ENCODE measurements around the gene ACSS2.

Gene ACSS2

DNA sequence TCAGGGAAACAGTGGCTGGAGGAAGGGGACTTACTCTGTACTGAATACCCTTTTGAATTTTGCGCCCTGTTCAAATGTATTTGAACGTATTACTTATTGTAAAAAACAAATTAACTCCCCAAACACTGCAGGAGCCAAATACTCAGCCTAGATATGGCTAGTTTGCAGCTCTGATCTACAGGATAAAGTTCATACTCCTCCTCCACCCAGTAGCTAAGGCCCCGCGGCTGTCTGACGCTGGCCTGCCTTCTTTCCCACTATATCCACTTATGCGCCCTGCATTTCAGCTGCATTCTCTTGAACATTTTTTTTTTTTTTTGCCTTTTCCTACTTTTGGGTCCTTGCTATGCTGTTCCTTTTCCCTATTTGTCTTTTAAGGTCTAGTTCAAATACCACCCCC is 72.7 kb downstream of the ACSS2 start:
- no peak for DNase-seq (ENCODE audit: low read depth, low spot score)
- H3K4me3 ChIP-seq (ENCODE audit: low read depth, low read length), result no peak overlapping the region
- TF ChIP-seq, protein P1, sequence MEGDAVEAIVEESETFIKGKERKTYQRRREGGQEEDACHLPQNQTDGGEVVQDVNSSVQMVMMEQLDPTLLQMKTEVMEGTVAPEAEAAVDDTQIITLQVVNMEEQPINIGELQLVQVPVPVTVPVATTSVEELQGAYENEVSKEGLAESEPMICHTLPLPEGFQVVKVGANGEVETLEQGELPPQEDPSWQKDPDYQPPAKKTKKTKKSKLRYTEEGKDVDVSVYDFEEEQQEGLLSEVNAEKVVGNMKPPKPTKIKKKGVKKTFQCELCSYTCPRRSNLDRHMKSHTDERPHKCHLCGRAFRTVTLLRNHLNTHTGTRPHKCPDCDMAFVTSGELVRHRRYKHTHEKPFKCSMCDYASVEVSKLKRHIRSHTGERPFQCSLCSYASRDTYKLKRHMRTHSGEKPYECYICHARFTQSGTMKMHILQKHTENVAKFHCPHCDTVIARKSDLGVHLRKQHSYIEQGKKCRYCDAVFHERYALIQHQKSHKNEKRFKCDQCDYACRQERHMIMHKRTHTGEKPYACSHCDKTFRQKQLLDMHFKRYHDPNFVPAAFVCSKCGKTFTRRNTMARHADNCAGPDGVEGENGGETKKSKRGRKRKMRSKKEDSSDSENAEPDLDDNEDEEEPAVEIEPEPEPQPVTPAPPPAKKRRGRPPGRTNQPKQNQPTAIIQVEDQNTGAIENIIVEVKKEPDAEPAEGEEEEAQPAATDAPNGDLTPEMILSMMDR (IDR thresholded peaks at IDR 0.05; ENCODE audit: insufficient read depth, low read length, missing control alignments), result no peak
- ChIA-PET CTCF (interaction anchor here (0.7 to 12.9 kb wide), 4 partner anchors 13 to 86 kb away, joined by 3 to 245 read pairs (median 4); partner anchors contain the start of genes ACSS2 and GGT7), POLR2A (no interaction called here)

DNA sequence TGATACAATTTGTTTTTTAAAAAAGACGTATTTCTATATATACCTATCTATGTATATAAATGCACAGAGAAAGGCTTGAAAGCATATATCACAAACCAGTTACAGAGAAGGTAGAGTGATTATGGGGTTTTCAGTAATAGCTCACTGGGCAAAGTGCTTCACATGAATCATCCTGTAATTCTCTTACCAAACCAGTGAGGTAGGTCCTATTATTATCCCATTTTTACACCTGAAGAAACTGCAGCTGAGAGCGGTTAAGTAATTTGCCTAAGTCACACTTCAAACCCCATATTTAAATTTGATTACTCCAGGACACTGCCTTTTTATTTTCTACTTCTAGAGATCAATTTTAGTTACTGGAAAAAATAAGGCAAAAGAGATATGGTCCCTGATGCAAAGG is 74.8 kb downstream of the ACSS2 start:
- H3K4me3 ChIP-seq (ENCODE audit: low read depth, low read length), result no peak overlapping the region
- no peak for DNase-seq (ENCODE audit: low read depth, low spot score)
- CTCF ChIA-PET, result interaction anchor here (1.0 to 12.9 kb wide), 2 partner anchors 16 to 79 kb away, joined by 4 to 245 read pairs; partner anchors contain the start of genes ACSS2 and GGT7
- TF ChIP-seq, protein P1 (IDR thresholded peaks at IDR 0.05; ENCODE audit: insufficient read depth, low read length, missing control alignments), result no peak
- POLR2A ChIA-PET, result interaction anchor here (0.6 to 2.6 kb wide), 2 partner anchors 75 to 77 kb away, joined by 4 to 6 read pairs; partner anchors contain the start of gene ACSS2

- DNase-seq (ENCODE audit: low read depth, low spot score), result no peak
- CTCF ChIA-PET, result interaction anchor here (1.0 to 12.9 kb wide), 2 partner anchors 17 to 79 kb away, joined by 4 to 245 read pairs; partner anchors contain the start of genes ACSS2 and GGT7
- POLR2A ChIA-PET, result interaction anchor here (0.6 to 2.6 kb wide), 2 partner anchors 75 to 77 kb away, joined by 4 to 6 read pairs; partner anchors contain the start of gene ACSS2
Measured at GRCh38 chr20:34951652-34952051, 75.2 kb downstream of the ACSS2 start.

DNA sequence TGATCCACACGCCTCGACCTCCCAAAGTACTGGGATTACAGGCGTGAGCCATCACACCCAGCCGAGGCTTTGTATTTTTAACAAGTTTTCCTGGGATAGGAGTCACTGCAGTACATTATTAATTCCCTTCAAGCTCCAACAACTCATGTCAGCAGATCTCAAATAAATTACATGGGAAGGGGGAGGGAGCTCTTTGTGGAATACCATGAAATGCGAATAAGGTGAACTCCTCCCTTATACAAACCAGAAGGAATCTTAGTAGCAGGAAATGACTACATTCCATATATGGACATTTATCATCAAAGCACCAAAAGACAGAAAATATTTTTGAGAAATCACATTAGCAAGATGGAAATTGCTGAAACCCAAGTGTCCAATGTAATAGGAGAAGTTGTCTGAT is 76.3 kb downstream of the ACSS2 start:
- TF ChIP-seq, protein P1 (IDR thresholded peaks at IDR 0.05; ENCODE audit: insufficient read depth, low read length, missing control alignments), result no peak
- ChIA-PET CTCF (interaction anchor here (12.9 kb wide), 1 partner anchor 80 kb away, joined by 245 read pairs; the partner anchor contains the start of genes ACSS2 and GGT7), POLR2A (interaction anchor here (2.6 kb wide), 1 partner anchor 78 kb away, joined by 6 read pairs; no protein-coding TSS in a partner anchor)
- no peak overlapping the region for H3K4me3 ChIP-seq (ENCODE audit: low read depth, low read length)
- no peak for DNase-seq (ENCODE audit: low read depth, low spot score)

More at GRCh38 chr20:34951652-34952051, 75.2 kb downstream of the ACSS2 start:
- TF ChIP-seq, protein P1 (IDR thresholded peaks at IDR 0.05; ENCODE audit: insufficient read depth, low read length, missing control alignments), result no peak
- H3K4me3 ChIP-seq (ENCODE audit: low read depth, low read length), result no peak overlapping the region

DNA sequence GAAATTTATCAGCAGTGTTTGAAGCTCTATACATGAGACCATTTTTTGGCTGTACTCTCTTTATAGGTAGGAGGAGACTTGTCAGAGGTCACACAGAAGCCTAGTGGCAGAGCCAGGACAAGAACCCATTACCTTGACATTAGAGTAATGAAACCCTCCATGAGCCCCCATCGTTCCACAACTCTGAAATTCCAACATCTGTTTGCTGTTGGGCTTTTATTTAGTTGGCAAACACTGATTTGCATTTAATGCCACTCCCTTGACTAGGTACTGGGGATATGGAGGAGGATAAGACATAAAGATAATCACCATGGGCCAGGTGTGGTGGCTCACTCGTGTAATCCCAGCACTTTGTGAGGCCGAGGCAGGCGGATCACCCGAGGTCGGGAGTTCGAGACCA is 77.5 kb downstream of the ACSS2 start:
- ChIA-PET POLR2A (no interaction called here), CTCF (interaction anchor here (12.9 kb wide), 1 partner anchor 82 kb away, joined by 245 read pairs; the partner anchor contains the start of genes ACSS2 and GGT7)
- H3K4me3 ChIP-seq (ENCODE audit: low read depth, low read length), result no peak overlapping the region
- no peak for DNase-seq (ENCODE audit: low read depth, low spot score)
- TF ChIP-seq, protein P1 (IDR thresholded peaks at IDR 0.05; ENCODE audit: insufficient read depth, low read length, missing control alignments), result no peak

- no peak for DNase-seq (ENCODE audit: low read depth, low spot score)
- POLR2A ChIA-PET, result interaction anchor here (0.6 to 1.5 kb wide), 5 partner anchors 9 to 85 kb away, joined by 3 to 16 read pairs (median 3); partner anchors contain the start of gene ACSS2
- CTCF ChIA-PET, result interaction anchor here (1.0 to 12.9 kb wide), 2 partner anchors 12 to 82 kb away, joined by 4 to 245 read pairs; partner anchors contain the start of genes ACSS2 and GGT7
- H3K4me3 ChIP-seq (ENCODE audit: low read depth, low read length), result peak overlapping the region; percentile 78
- TF ChIP-seq, protein P1 (IDR thresholded peaks at IDR 0.05; ENCODE audit: insufficient read depth, low read length, missing control alignments), result no peak
Measured at GRCh38 chr20:34954904-34955230, 78.5 kb downstream of the ACSS2 start.

Measured in AG04449 (cell line).